SK-N-SH treated with all-trans-retinoic acid at 6 μM for 48 hours (cell line): ENCODE data around the gene TEX2.

Experiments
- PATZ1 ChIP-seq: fragments of 250-450 bp; sonication (Bioruptor Pico); IDR thresholded peaks from 2 replicates; pipeline ENCODE4 v1.8.0; 2020; ENCODE audit warnings: mild to moderate bottlenecking, moderate library complexity, borderline replicate concordance
- RARB ChIP-seq: fragments of 250-450 bp; sonication (Bioruptor Pico); IDR thresholded peaks from 2 replicates; pipeline ENCODE4 v1.8.0; 2021; ENCODE audit warnings: mild to moderate bottlenecking, moderate library complexity
- SNAI2 ChIP-seq: fragments of 250-450 bp; sonication (Bioruptor Pico); IDR thresholded peaks from 2 replicates; pipeline ENCODE4 v1.5.0; 2020; ENCODE audit warnings: mild to moderate bottlenecking, moderate library complexity

- TF ChIP-seq PATZ1 (CRISPR knock-in tag): no peak
- TF ChIP-seq RARB (CRISPR knock-in tag): no peak
- no peak for TF ChIP-seq SNAI2 (CRISPR knock-in tag)
These were observed at the start of gene TEX2 for GRCh38 chr17:64263000-64263766.
